Measurements from ENCODE around the gene SLC27A2.
"Not testable (repeated sequence)": the region's sequence is repeated elsewhere in the genome, so short reads cannot be mapped to it uniquely, and the experiment has no call there.

Gene SLC27A2

DNA sequence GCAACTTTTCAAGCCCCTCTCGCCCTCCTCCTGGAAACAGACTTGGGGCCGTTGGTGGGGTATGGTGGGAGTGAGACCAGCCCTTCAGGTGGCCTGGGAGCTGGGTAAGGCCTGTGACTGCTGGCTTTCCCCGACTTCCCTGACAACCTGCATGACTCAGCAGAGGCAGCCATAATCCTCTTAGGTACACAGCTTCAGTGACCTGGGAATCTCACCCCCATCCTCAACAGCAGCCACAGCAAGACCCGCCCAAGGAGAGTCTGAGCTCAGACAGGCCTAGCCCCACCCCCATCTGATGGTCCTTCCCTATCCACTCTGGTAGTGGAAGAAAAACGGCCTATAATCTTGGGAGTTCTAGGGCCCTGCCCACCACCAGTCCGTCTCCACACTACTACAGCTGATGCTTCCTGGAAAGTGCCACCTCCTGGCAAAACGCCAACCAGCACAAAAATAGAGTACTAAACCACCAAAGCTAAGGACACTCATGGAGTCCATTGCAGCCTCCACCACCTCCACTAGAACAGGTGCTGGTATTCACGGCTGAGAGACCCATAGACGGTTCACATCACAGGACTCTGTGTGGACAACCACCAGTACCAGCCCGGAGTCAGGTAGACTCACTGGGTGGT, 13.1 kb upstream of the SLC27A2 start:
- Histone ChIP-seq H3K27ac (no peak overlapping the region), H3K9ac (ENCODE audit: insufficient read length) (no peak overlapping the region), H3K4me3 (no peak overlapping the region), H3K9me3 (ENCODE audit: low read depth, low read length) (no peaks in the 10 kb centered on the region), H3K36me3 (ENCODE audit: insufficient read depth, low read length) (no peaks in the 10 kb centered on the region)
- TF ChIP-seq FOXP2 (optimal IDR thresholded peaks at IDR 0.05; ENCODE audit: control extremely low read depth, extremely low read length, insufficient read depth) (no peak), EZH2 (IDR thresholded peaks at IDR 0.05) (no peak), POLR2AphosphoS5 (IDR thresholded peaks at IDR 0.05; ENCODE audit: borderline replicate concordance, low read depth, low read length) (no peak)
- no peak for DNase-seq (ENCODE audit: low read depth, low spot score)

DNA sequence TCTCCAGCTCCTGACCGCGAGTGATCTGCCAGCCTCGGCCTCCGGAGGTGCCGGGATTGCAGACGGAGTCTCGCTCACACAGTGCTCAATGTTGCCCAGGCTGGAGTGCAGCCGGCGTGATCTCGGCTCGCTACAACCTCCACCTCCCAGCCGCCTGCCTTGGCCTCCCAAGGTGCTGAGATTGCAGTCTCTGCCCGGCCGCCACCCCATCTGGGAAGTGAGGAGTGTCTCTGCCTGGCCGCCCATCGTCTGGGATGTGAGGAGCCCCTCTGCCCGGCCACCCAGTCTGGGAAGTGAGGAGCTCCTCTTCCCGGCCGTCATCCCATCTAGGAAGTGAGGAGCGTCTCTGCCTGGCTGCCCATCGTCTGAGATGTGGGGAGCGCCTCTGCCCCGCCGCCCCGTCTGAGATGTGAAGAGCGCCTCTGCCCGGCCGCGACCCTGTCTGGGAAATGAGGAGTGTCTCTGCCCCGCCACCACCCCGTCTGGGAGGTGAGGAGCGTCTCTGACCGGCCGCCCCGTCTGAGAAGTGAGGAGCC, 9.6 kb upstream of the SLC27A2 start:
- H3K4me3 ChIP-seq; H3K9ac ChIP-seq (ENCODE audit: insufficient read length); H3K9me3 ChIP-seq (ENCODE audit: low read depth, low read length); DNase-seq (ENCODE audit: low read depth, low spot score); H3K36me3 ChIP-seq (ENCODE audit: insufficient read depth, low read length); H3K27ac ChIP-seq: not testable (repeated sequence)

DNA sequence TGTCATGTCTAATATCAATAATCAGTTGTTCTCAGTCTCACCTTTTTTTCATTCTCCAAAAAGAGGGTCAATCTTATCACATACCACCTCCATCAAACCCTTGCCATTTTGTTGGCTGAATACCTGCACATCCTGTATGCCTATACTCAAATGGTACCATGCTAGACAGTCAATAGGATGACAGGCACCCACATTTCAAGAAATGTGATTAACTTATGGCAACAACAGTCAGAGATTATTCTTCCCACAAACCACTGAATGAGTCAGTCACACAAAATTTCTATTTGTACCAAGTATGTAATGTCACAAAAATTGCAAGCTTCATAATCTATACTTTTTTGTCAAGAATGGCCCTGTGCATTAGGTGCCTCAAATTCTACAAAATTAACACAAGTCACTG, 5.1 kb upstream of the SLC27A2 start:
- Histone ChIP-seq H3K36me3 (ENCODE audit: insufficient read depth, low read length) (no peaks in the 10 kb centered on the region), H3K9ac (ENCODE audit: insufficient read length) (no peak overlapping the region), H3K4me3 (no peak overlapping the region), H3K9me3 (ENCODE audit: low read depth, low read length) (no peaks in the 10 kb centered on the region), H3K27ac (no peak overlapping the region)
- TF ChIP-seq POLR2AphosphoS5 (IDR thresholded peaks at IDR 0.05; ENCODE audit: borderline replicate concordance, low read depth, low read length): no peak
- TF ChIP-seq FOXP2 (optimal IDR thresholded peaks at IDR 0.05; ENCODE audit: control extremely low read depth, extremely low read length, insufficient read depth): no peak
- DNase-seq (ENCODE audit: low read depth, low spot score): no peak

DNA sequence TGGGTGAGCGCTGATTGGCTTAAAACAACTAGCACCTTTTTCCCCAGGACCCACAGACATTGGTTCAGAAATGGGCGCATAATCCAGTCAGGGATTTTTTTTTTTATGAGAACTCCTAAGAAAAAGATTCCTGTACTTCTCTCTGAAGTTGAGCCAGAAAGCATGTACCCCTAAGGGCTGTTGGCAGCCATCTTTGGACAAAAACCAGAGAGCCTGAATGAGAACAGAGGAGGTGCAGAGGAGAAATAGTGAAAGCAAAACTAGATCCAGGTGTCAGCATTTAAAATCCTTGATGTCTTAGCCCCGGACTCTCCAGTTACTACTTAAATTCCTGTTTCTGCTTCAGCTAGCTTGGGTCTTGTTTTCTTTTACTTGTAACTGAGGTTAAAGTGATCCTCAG, 1.9 kb upstream of the SLC27A2 start:
- no peaks in the 10 kb centered on the region for H3K36me3 ChIP-seq (ENCODE audit: insufficient read depth, low read length)
- TF ChIP-seq POLR2AphosphoS5 (IDR thresholded peaks at IDR 0.05; ENCODE audit: borderline replicate concordance, low read depth, low read length): no peak
- TF ChIP-seq EZH2 (IDR thresholded peaks at IDR 0.05): no peak
- no peak for TF ChIP-seq FOXP2 (optimal IDR thresholded peaks at IDR 0.05; ENCODE audit: control extremely low read depth, extremely low read length, insufficient read depth)

DNA sequence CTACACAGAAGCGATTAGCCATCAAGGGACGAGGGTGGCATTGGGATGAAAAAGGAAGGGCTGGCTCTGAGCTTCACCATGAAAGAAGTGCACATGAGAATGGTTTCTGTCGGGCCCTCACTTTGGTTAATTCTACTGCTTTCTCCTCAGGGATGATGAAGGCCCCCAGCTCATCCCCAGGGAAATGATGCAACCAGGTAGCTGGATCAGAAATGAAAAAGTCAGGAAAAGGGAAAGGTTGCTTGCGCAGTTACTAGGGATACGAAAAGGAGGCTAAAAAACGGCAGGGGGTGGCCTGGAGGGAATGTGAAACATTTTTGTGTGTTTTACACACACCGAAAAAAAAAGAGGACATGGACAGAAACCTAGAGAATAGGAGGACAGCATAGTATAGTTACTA, 1.4 kb upstream of the SLC27A2 start:
- H3K9me3 ChIP-seq (ENCODE audit: low read depth, low read length): no peaks in the 10 kb centered on the region
- H3K36me3 ChIP-seq (ENCODE audit: insufficient read depth, low read length): no peaks in the 10 kb centered on the region
- no peak overlapping the region for H3K4me3 ChIP-seq
- TF ChIP-seq POLR2AphosphoS5 (IDR thresholded peaks at IDR 0.05; ENCODE audit: borderline replicate concordance, low read depth, low read length): no peak
- TF ChIP-seq FOXP2 (optimal IDR thresholded peaks at IDR 0.05; ENCODE audit: control extremely low read depth, extremely low read length, insufficient read depth): no peak
- no peak for TF ChIP-seq EZH2 (IDR thresholded peaks at IDR 0.05)
- H3K27ac ChIP-seq: no peak overlapping the region
- no peak overlapping the region for H3K9ac ChIP-seq (ENCODE audit: insufficient read length)
- no peak for DNase-seq (ENCODE audit: low read depth, low spot score)

More for the DNA sequence above, 1.9 kb upstream of the SLC27A2 start:
- Histone ChIP-seq H3K27ac (no peak overlapping the region), H3K9ac (ENCODE audit: insufficient read length) (no peak overlapping the region), H3K9me3 (ENCODE audit: low read depth, low read length) (no peaks in the 10 kb centered on the region), H3K4me3 (no peak overlapping the region)
- DNase-seq (ENCODE audit: low read depth, low spot score): no peak

DNA sequence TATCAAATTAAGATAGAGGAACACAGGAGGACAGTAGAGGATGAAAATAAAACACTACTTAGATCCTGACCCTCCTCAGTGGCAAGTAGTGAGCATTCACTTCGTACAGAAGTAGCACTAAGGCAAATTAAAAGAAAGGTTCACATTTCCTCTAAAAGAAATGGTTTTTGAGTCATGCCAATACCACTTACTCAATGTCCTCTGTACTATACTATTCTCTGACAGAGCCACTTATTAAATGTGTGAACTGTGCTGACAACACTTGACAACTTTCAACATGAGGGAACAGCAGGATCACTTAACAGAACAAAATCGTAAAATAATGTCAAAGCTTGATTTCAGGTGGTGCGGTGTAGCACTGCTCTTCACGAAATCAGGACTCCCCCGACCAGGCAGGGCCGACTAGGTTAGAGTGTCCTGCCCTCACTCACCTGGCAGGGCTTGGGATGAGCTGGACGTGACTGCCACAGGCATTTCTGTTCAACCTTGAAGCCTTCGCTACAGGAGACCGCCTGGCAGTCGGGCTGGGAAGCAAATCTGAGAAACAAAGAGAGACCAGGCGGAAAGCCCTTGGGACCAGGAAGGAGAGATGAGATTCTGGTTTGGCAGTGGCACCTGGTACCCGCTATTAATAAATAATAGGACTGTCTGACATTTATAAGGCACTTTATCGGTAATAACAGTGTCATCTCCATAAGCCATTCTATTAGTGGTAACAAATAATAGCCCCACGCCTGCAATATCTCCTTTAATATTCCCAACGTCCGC, 611 bp upstream of the SLC27A2 start:
- no peak overlapping the region for H3K4me3 ChIP-seq
- no peaks in the 10 kb centered on the region for H3K9me3 ChIP-seq (ENCODE audit: low read depth, low read length)
- no peaks in the 10 kb centered on the region for H3K36me3 ChIP-seq (ENCODE audit: insufficient read depth, low read length)
- no peak overlapping the region for H3K27ac ChIP-seq
- no peak overlapping the region for H3K9ac ChIP-seq (ENCODE audit: insufficient read length)
- no peak for TF ChIP-seq POLR2AphosphoS5 (IDR thresholded peaks at IDR 0.05; ENCODE audit: borderline replicate concordance, low read depth, low read length)
- no peak for TF ChIP-seq FOXP2 (optimal IDR thresholded peaks at IDR 0.05; ENCODE audit: control extremely low read depth, extremely low read length, insufficient read depth)
- no peak for TF ChIP-seq EZH2 (IDR thresholded peaks at IDR 0.05)
- no peak for DNase-seq (ENCODE audit: low read depth, low spot score)

DNA sequence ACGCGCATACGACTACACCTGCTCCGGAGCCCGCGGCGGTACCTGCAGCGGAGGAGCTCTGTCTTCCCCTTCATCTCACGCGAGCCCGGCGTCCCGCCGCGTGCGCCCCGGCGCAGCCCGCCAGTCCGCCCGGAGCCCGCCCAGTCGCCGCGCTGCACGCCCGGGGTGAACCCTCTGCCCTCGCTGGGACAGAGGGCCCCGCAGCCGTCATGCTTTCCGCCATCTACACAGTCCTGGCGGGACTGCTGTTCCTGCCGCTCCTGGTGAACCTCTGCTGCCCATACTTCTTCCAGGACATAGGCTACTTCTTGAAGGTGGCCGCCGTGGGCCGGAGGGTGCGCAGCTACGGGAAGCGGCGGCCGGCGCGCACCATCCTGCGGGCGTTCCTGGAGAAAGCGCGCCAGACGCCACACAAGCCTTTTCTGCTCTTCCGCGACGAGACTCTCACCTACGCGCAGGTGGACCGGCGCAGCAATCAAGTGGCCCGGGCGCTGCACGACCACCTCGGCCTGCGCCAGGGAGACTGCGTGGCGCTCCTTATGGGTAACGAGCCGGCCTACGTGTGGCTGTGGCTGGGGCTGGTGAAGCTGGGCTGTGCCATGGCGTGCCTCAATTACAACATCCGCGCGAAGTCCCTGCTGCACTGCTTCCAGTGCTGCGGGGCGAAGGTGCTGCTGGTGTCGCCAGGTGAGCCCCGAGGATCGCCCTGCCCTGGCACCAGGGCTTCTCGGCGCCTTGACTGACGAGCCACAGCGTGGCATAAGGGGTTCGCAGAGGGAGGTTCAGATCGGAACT, 420 bp downstream of the SLC27A2 start:
- Histone ChIP-seq H3K27ac (no peak overlapping the region), H3K9ac (ENCODE audit: insufficient read length) (no peak overlapping the region), H3K4me3 (peak overlapping the region; percentile 75), H3K36me3 (ENCODE audit: insufficient read depth, low read length) (no peaks in the 10 kb centered on the region), H3K9me3 (ENCODE audit: low read depth, low read length) (no peaks in the 10 kb centered on the region)
- TF ChIP-seq POLR2AphosphoS5 (IDR thresholded peaks at IDR 0.05; ENCODE audit: borderline replicate concordance, low read depth, low read length) (no peak), FOXP2 (optimal IDR thresholded peaks at IDR 0.05; ENCODE audit: control extremely low read depth, extremely low read length, insufficient read depth) (no peak), EZH2 (IDR thresholded peaks at IDR 0.05) (no peak)
- no peak for DNase-seq (ENCODE audit: low read depth, low spot score)

DNA sequence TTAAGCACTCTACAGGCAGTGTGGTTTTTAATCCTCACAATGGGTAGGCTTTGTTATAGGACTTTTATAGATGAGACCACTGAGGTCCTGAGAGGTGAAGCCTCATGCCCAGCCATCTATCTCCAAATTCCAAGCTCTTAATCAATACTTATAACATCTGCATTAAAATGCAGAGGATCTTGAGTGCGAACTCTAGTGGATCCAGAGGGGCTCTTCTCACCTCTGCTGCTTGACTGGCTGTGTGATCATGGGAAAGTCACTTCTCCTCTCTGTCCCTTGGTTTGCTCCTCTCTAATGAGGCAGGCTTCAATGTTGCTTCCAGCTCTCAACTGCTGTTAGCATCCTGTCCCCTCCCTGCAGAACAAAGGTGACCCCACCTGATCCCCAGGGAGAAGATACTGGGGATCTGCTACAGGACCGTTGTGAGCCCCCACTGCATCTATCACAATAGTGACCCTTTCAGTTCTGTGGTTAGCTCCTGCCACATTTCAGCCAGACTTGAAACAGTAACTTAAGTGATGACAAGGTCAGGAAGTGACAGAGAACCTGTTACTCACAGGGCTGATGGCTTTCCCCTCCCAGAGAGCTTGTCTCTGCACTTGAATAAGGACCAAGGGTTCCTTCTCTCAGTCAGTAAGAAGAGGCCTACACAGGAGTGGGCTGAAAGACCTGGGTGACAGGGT, 1.3 kb downstream of the SLC27A2 start:
- H3K9me3 ChIP-seq (ENCODE audit: low read depth, low read length): no peaks in the 10 kb centered on the region
- H3K36me3 ChIP-seq (ENCODE audit: insufficient read depth, low read length): no peaks in the 10 kb centered on the region
- TF ChIP-seq FOXP2 (optimal IDR thresholded peaks at IDR 0.05; ENCODE audit: control extremely low read depth, extremely low read length, insufficient read depth) (no peak), EZH2 (IDR thresholded peaks at IDR 0.05) (no peak), POLR2AphosphoS5 (IDR thresholded peaks at IDR 0.05; ENCODE audit: borderline replicate concordance, low read depth, low read length) (no peak)
- no peak for DNase-seq (ENCODE audit: low read depth, low spot score)
- no peak overlapping the region for H3K4me3 ChIP-seq
- H3K9ac ChIP-seq (ENCODE audit: insufficient read length): no peak overlapping the region
- H3K27ac ChIP-seq: no peak overlapping the region
